ENCODE results near the gene HSPG2. TPM values are rescaled to one million over a fixed set of nuclear protein-coding genes. Genes with fewer than 3 reads are reported as not detected.
A peak's percentile ranks its signal among the peaks of the same experiment; 100 is the strongest.

The HSPG2 gene
- total RNA-seq, 1 experiment from 2014 or later: 171 TPM

- Histone ChIP-seq H3K36me3 (ENCODE audit: control insufficient read depth, insufficient read depth, low read length) (no peaks in the 10 kb centered on the region; the same call in 1 of the 2 replicates), H3K4me1 (ENCODE audit: control insufficient read depth, insufficient read depth, low read length) (peaks cover 58% of the 10 kb centered on the region), H3K27ac (ENCODE audit: low read length) (peak overlapping the region; percentile 95), H3K27me3 (ENCODE audit: control insufficient read depth, insufficient read depth, low read length) (no peaks in the 10 kb centered on the region), H3K9me3 (ENCODE audit: control insufficient read depth, insufficient read depth, low read depth, low read length) (no peaks in the 10 kb centered on the region), H3K4me3 (ENCODE audit: low read depth in 2 of 2, low read length in 2 of 2) (peak overlapping the region; percentile 23 to 82; a peak in 3 of 4 replicates)
- intact Hi-C loops (cut with micrococcal nuclease; ENCODE audit: unreplicated experiment): no loop called here
- ChIA-PET CTCF (no interaction called here), POLR2A (no interaction called here)
- no TSS peak for BruUV-seq (replicated peaks)
- TF ChIP-seq SIN3A (IDR thresholded peaks at IDR 0.05; ENCODE audit: borderline replicate concordance, insufficient read depth, low read depth, low read length) (no peak), REST (IDR thresholded peaks at IDR 0.05; ENCODE audit: insufficient read depth in 1 of 2, low read depth in 2 of 2, low read length in 1 of 2) (no peak), POLR2AphosphoS5 (IDR thresholded peaks at IDR 0.05; ENCODE audit: low read depth, low read length) (no peak; the same call in 1 of the 2 replicates), TCF7L2 (IDR thresholded peaks at IDR 0.05; ENCODE audit: low read depth, low read length) (no peak)
- TF ChIP-seq, protein P1, sequence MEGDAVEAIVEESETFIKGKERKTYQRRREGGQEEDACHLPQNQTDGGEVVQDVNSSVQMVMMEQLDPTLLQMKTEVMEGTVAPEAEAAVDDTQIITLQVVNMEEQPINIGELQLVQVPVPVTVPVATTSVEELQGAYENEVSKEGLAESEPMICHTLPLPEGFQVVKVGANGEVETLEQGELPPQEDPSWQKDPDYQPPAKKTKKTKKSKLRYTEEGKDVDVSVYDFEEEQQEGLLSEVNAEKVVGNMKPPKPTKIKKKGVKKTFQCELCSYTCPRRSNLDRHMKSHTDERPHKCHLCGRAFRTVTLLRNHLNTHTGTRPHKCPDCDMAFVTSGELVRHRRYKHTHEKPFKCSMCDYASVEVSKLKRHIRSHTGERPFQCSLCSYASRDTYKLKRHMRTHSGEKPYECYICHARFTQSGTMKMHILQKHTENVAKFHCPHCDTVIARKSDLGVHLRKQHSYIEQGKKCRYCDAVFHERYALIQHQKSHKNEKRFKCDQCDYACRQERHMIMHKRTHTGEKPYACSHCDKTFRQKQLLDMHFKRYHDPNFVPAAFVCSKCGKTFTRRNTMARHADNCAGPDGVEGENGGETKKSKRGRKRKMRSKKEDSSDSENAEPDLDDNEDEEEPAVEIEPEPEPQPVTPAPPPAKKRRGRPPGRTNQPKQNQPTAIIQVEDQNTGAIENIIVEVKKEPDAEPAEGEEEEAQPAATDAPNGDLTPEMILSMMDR (IDR thresholded peaks at IDR 0.05): no peak
- DNase-seq (ENCODE audit: low read depth, low spot score): no peak
- ATAC-seq: peak; percentile 13
- in situ Hi-C loops (cut with HindIII; ENCODE audit: low pct_unique_long_range_greater_than_20kb, low sequenced_read_pairs): no loop called here
These were observed 3.5 kb downstream of the HSPG2 start for GRCh38 chr1:21933397-21934248.

DNA sequence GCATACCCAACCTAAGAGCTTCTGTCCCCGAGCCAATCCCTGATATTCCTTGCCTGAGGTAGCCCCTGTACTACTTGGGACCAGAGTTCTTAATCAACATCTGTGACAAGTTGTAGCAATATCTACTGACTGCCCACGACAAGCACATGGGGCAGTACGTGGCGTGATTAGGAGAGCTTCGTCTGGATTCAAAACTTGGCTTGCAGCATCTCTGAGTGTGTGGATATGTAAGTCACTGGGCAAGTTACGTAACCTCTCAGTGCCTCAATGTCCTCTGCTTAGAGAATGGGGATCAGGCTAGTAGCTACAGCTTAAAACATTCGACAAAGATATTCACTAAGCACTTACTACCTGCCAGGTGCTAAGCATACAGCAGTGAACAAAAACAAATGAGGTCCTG, 5.0 kb downstream of the HSPG2 start:
- Histone ChIP-seq H3K27me3 (ENCODE audit: control insufficient read depth, insufficient read depth, low read length) (no peaks in the 10 kb centered on the region), H3K4me1 (ENCODE audit: control insufficient read depth, insufficient read depth, low read length) (peaks cover 59% of the 10 kb centered on the region), H3K9me3 (ENCODE audit: control insufficient read depth, insufficient read depth, low read depth, low read length) (no peaks in the 10 kb centered on the region), H3K4me3 (ENCODE audit: low read depth in 2 of 2, low read length in 2 of 2) (peak overlapping the region in 1 of 2 experiments; percentile 11; a peak in 1 of 4 replicates), H3K27ac (ENCODE audit: low read length) (peak overlapping the region; percentile 95), H3K36me3 (ENCODE audit: control insufficient read depth, insufficient read depth, low read length) (no peaks in the 10 kb centered on the region; the same call in 1 of the 2 replicates)
- CTCF ChIA-PET: no interaction called here
- intact Hi-C loops (cut with micrococcal nuclease; ENCODE audit: unreplicated experiment): no loop called here
- no peak for TF ChIP-seq REST (IDR thresholded peaks at IDR 0.05; ENCODE audit: insufficient read depth in 1 of 2, low read depth in 2 of 2, low read length in 1 of 2)
- no peak for TF ChIP-seq SIN3A (IDR thresholded peaks at IDR 0.05; ENCODE audit: borderline replicate concordance, insufficient read depth, low read depth, low read length)
- TF ChIP-seq POLR2AphosphoS5 (IDR thresholded peaks at IDR 0.05; ENCODE audit: low read depth, low read length): no peak
- no peak for TF ChIP-seq TCF7L2 (IDR thresholded peaks at IDR 0.05; ENCODE audit: low read depth, low read length)
- TF ChIP-seq, protein P1 (IDR thresholded peaks at IDR 0.05): no peak
- in situ Hi-C loops (cut with HindIII; ENCODE audit: low pct_unique_long_range_greater_than_20kb, low sequenced_read_pairs): no loop called here
- POLR2A ChIA-PET: no interaction called here
- DNase-seq (ENCODE audit: low read depth, low spot score) (no peak), ATAC-seq (no peak)
- no TSS peak for BruUV-seq (replicated peaks)

Data from Panc1 (cell line).